SK-N-SH (cell line): Measurements from ENCODE around the gene STUB1. TPM values are rescaled to one million over a fixed set of nuclear protein-coding genes. Genes with fewer than 3 reads are reported as not detected.
A peak's percentile ranks its signal among the peaks of the same experiment; 100 is the strongest.

Experiments
- CTCF ChIA-PET: fragments of 300-600, 350-600 bp; formaldehyde crosslinking; extraction: SDS; loops from one replicate; lab custom pipeline; 2021; lab: Yijun Ruan, JAX
- POLR2A ChIA-PET: fragments of 350-600 bp; sonication (Branson Sonifier 250); formaldehyde crosslinking; extraction: SDS; loops from one replicate; lab custom pipeline; 2020; ENCODE audit warnings: antibody characterized with exemption, inconsistent platforms; lab: Yijun Ruan, JAX
- DNase-seq: peaks from one replicate; pipeline ENCODE4 v3.0.0; 2012
- H2AFZ ChIP-seq: fragments of 200-600 bp; sonication (generic); 2 replicates; pipeline ENCODE4 v1.8.1; 2016; ENCODE audit warnings: antibody characterized with exemption, mild to moderate bottlenecking, low read depth
- H3F3A ChIP-seq: fragments of 200-600 bp; sonication (generic); replicated peaks from 2 replicates; pipeline ENCODE3; 2016; ENCODE audit warnings: antibody characterized with exemption, mild to moderate bottlenecking; ENCODE audit not compliant: insufficient read depth
- H3K27ac ChIP-seq, 2 experiments: fragments of 200-500 bp in 1 of 2; fragments of 200-600 bp in 1 of 2; sonication (Bioruptor generic) in 1 of 2; sonication (generic), shearing (Covaris generic) in 1 of 2; 2 replicates each; pipeline versions ENCODE4 v1.5.1 to v1.6.1; 2014 to 2016; ENCODE audit warnings: low read depth in 2 of 2, inconsistent platforms in 1 of 2, low read length in 1 of 2, mild to moderate bottlenecking in 1 of 2, mixed read lengths in 1 of 2
- H3K27me3 ChIP-seq: fragments of 200-600 bp; sonication (generic), shearing (Covaris generic); 2 replicates; pipeline ENCODE4 v1.6.1; 2016; ENCODE audit warnings: mixed run types; ENCODE audit not compliant: insufficient read depth
- H3K36me3 ChIP-seq, 2 experiments: fragments of 200-500 bp in 1 of 2; fragments of 200-600 bp in 1 of 2; sonication (Bioruptor generic) in 1 of 2; sonication (generic) in 1 of 2; replicated peaks in 1 of 2; 2 replicates each; pipeline versions ENCODE3 to v1.5.1; 2014 to 2016; ENCODE audit warnings: low read length in 1 of 2, mild to moderate bottlenecking in 1 of 2; ENCODE audit not compliant: insufficient read depth in 2 of 2, control insufficient read depth in 1 of 2
- H3K4me1 ChIP-seq, 2 experiments: fragments of 200-500 bp in 1 of 2; fragments of 200-600 bp in 1 of 2; sonication (Bioruptor generic) in 1 of 2; sonication (generic), shearing (Covaris generic) in 1 of 2; 2 replicates each; pipeline versions ENCODE4 v1.5.1 to v1.6.1; 2014 to 2016; ENCODE audit warnings: low read depth in 1 of 2, low read length in 1 of 2, mixed run types in 1 of 2; ENCODE audit not compliant: insufficient read depth in 2 of 2, control insufficient read depth in 1 of 2
- H3K4me2 ChIP-seq: fragments of 200-600 bp; sonication (generic), shearing (Covaris generic); 2 replicates; pipeline ENCODE4 v1.6.1; 2017; ENCODE audit warnings: mixed run types
- H3K4me3 ChIP-seq, 2 experiments: fragments of 200-500 bp in 1 of 2; fragments of 200-600 bp in 1 of 2; sonication (Bioruptor generic) in 1 of 2; sonication (generic), shearing (Covaris generic) in 1 of 2; 2 replicates each; pipeline versions ENCODE4 v1.5.1 to v1.8.1; 2014 to 2016; ENCODE audit warnings: low read depth in 2 of 2, inconsistent platforms in 1 of 2, low read length in 1 of 2, mild to moderate bottlenecking in 1 of 2, mixed read lengths in 1 of 2, moderate library complexity in 1 of 2
- H3K79me2 ChIP-seq: fragments of 200-600 bp; sonication (generic); 2 replicates; pipeline ENCODE4 v1.8.1; 2017; ENCODE audit warnings: mild to moderate bottlenecking; ENCODE audit not compliant: insufficient read depth
- H3K9ac ChIP-seq: fragments of 200-600 bp; sonication (generic); 2 replicates; pipeline ENCODE4 v1.6.1; 2017; ENCODE audit warnings: mixed run types
- H3K9me2 ChIP-seq: fragments of 200-600 bp; sonication (generic); 2 replicates; pipeline ENCODE4 v1.6.1; 2017; ENCODE audit warnings: mixed run types
- H3K9me3 ChIP-seq: fragments of 200-600 bp; sonication (generic); 2 replicates; pipeline ENCODE4 v1.6.1; 2017; ENCODE audit warnings: mixed run types, mild to moderate bottlenecking, moderate library complexity
- H4K20me1 ChIP-seq: fragments of 200-600 bp; sonication (generic); 2 replicates; pipeline ENCODE4 v1.6.1; 2017; ENCODE audit warnings: mild to moderate bottlenecking, mixed run types; ENCODE audit not compliant: insufficient read depth
- FOSL2 ChIP-seq: IDR thresholded peaks from 2 replicates; pipeline ENCODE4 v1.4.0; 2012; ENCODE audit warnings: low read depth, mild to moderate bottlenecking, moderate library complexity, borderline replicate concordance
- GATA2 ChIP-seq: sonication (generic); formaldehyde crosslinking; IDR thresholded peaks from 2 replicates; pipeline ENCODE4 v1.5.0; 2020; ENCODE audit warnings: mild to moderate bottlenecking, missing genetic modification reagents
- RXRA ChIP-seq: IDR thresholded peaks from 2 replicates; pipeline ENCODE4 v1.4.0; 2012; ENCODE audit warnings: low read depth, mild to moderate bottlenecking, borderline replicate concordance
- SIN3A ChIP-seq: IDR thresholded peaks from 2 replicates; pipeline ENCODE4 v1.6.1; 2012; ENCODE audit warnings: low read depth, mild to moderate bottlenecking, low read length, moderate library complexity, borderline replicate concordance
- SMC3 ChIP-seq: IDR thresholded peaks from 2 replicates; pipeline ENCODE4 v1.6.1; 2012; ENCODE audit warnings: low read depth, low read length, improper control_type of control experiment
- TAF1 ChIP-seq: IDR thresholded peaks from 2 replicates; pipeline ENCODE4 v1.6.1; 2012; ENCODE audit warnings: low read depth, mild to moderate bottlenecking, low read length, moderate library complexity, borderline replicate concordance
- TEAD4 ChIP-seq: IDR thresholded peaks from 2 replicates; pipeline ENCODE4 v1.4.0; 2012; ENCODE audit warnings: mild to moderate bottlenecking, borderline replicate concordance; ENCODE audit not compliant: insufficient read depth
- WGBS: methylation state at CpG from one replicate; pipeline ENCODE4 v1.1.6; 2017; ENCODE audit warnings: low lambda C conversion rate; 5-methylcytosine and 5-hydroxymethylcytosine counted together
- polyA plus RNA-seq, 3 experiments: library from polyadenylated mRNA; depleted of rRNA; stranded (reverse); fragments of >200 nt; gene quantifications; 2 replicates each; pipeline ENCODE4 v1.2.3, GENCODE V29; 2012
- TF ChIP-seq, protein P1 (sequence below): IDR thresholded peaks from 2 replicates; pipeline ENCODE4 v1.4.0; 2012; ENCODE audit warnings: low read depth, borderline replicate concordance
- TF ChIP-seq, protein P2 (sequence below): fragments of 200-600 bp; sonication (generic); IDR thresholded peaks from 2 replicates; pipeline ENCODE4 v1.6.1; 2017; ENCODE audit warnings: antibody characterized with exemption, mild to moderate bottlenecking, moderate library complexity

Gene STUB1
- polyA plus RNA-seq, 1 of the 3 experiments (the other 2 are of a cell fraction), result 323 TPM

DNA sequence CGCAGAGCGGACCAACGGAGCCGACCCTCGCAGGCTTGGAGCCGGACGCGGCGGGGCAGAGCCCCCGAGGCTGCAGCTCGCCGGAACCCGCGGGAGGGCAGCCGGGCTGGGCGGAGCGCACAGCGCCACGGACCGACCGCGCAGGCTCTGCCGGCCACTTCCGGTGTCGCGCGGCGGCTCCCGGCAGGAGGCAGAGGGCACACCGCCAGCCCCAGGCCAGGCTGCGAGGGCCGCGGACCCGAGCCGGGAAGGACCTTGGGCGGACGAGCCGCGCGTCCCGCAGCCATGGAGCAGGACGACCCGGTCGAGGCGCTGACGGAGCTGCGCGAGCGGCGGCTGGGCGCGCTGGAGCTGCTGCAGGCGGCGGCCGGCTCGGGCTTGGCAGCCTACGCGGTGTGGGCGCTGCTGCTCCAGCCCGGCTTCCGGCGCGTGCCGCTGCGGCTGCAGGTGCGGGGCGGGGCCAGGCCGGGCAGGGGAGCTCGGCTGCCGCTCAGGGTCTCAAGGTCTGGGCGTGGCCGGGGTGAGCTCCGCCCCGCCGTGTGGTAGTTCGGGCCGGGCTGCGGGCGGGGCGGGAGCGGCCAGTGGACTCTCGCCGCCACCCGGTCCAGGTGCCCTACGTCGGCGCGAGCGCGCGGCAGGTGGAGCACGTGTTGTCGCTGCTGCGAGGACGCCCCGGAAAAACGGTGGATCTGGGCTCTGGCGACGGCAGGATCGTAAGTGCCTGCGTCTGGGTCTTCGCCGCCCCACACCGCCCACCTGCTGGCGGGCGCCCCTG, 41.0 kb downstream of the STUB1 start, which contains the start of gene ANTKMT (continued):
- no peak for TF ChIP-seq RXRA
- no peak for TF ChIP-seq FOSL2
- TF ChIP-seq, protein P1, sequence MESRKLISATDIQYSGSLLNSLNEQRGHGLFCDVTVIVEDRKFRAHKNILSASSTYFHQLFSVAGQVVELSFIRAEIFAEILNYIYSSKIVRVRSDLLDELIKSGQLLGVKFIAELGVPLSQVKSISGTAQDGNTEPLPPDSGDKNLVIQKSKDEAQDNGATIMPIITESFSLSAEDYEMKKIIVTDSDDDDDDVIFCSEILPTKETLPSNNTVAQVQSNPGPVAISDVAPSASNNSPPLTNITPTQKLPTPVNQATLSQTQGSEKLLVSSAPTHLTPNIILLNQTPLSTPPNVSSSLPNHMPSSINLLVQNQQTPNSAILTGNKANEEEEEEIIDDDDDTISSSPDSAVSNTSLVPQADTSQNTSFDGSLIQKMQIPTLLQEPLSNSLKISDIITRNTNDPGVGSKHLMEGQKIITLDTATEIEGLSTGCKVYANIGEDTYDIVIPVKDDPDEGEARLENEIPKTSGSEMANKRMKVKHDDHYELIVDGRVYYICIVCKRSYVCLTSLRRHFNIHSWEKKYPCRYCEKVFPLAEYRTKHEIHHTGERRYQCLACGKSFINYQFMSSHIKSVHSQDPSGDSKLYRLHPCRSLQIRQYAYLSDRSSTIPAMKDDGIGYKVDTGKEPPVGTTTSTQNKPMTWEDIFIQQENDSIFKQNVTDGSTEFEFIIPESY, result no peak
- TF ChIP-seq, protein P2, sequence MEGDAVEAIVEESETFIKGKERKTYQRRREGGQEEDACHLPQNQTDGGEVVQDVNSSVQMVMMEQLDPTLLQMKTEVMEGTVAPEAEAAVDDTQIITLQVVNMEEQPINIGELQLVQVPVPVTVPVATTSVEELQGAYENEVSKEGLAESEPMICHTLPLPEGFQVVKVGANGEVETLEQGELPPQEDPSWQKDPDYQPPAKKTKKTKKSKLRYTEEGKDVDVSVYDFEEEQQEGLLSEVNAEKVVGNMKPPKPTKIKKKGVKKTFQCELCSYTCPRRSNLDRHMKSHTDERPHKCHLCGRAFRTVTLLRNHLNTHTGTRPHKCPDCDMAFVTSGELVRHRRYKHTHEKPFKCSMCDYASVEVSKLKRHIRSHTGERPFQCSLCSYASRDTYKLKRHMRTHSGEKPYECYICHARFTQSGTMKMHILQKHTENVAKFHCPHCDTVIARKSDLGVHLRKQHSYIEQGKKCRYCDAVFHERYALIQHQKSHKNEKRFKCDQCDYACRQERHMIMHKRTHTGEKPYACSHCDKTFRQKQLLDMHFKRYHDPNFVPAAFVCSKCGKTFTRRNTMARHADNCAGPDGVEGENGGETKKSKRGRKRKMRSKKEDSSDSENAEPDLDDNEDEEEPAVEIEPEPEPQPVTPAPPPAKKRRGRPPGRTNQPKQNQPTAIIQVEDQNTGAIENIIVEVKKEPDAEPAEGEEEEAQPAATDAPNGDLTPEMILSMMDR, result no peak
- TF ChIP-seq TEAD4, result no peak
- TF ChIP-seq TAF1, result peak; percentile 80
- TF ChIP-seq SMC3, result no peak

DNA sequence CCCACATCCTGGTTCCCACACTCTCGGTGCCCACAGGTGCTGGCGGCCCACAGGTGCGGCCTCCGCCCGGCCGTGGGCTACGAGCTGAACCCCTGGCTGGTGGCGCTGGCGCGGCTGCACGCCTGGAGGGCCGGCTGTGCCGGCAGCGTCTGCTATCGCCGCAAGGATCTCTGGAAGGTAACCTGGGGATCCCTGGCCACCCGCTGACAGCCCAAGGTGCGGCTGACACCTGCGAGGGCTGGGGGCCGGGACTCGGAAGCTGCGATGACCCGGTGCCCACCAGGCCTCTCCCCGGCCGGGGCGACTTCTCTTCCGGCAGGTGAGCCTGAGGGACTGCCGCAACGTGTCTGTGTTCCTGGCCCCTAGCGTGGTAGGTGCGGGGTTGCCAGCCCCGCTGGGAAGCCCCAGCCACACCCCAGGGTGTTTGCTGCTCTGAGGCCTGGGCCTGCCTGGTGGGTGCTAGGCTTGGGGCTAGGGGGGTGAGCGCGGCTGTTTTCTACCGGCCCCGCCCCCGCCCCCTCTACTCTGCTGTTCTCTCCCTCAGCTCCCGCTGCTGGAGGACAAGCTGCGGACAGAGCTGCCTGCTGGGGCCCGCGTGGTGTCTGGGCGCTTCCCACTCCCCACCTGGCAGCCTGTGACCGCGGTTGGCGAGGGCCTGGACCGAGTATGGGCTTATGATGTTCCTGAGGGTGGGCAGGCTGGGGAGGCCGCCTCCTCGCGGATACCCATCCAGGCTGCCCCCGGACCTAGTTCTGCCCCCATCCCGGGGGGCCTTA, 41.7 kb downstream of the STUB1 start:
- Histone ChIP-seq H3F3A (peaks cover 31% of the 10 kb centered on the region), H3K9me2 (no peaks in the 10 kb centered on the region), H3K4me1 (peaks cover 8 to 40% of the 10 kb centered on the region in 2 experiments; a peak in 3 of 4 replicates), H3K27me3 (no peaks in the 10 kb centered on the region), H3K36me3 (peaks cover 0 to 6% of the 10 kb centered on the region in 2 experiments), H2AFZ (no peak overlapping the region), H3K4me3 (peak overlapping the region; percentile 86 to 89), H3K9ac (no peak overlapping the region), H3K9me3 (no peaks in the 10 kb centered on the region), H4K20me1 (0 out of 2 replicates have a peak, but pooled peaks cover 18% of the 10 kb centered on the region), H3K27ac (peak overlapping the region in 1 of 2 experiments; percentile 99; a peak in 2 of 4 replicates), H3K79me2 (no peaks in the 10 kb centered on the region; the same call in 1 of the 2 replicates), H3K4me2 (peak overlapping the region; percentile 100)
- DNase-seq, result peak; percentile 60
- WGBS, result 74% methylated on average over 21 of the region's 51 CpGs
- TF ChIP-seq SIN3A (no peak), GATA2 (0 out of 2 replicates have a peak, but pooled peaks have one; percentile 18)
- POLR2A ChIA-PET, result interaction anchor here (0.6 to 3.8 kb wide), 11 partner anchors 8 to 189 kb away, joined by 3 to 19 read pairs (median 3); partner anchors contain the start of genes CHTF18, JMJD8, METTL26 and RPUSD1
- CTCF ChIA-PET, result interaction anchor here (0.6 to 22.4 kb wide), 11 partner anchors 6 to 656 kb away, joined by 3 to 358 read pairs (median 6); partner anchors contain the start of genes ANTKMT, CCDC78, CIAO3 and FBXL16
